GM12878 (cell line): ENCODE data around the gene PLXNA2. TPM values are rescaled to one million over a fixed set of nuclear protein-coding genes. Genes with fewer than 3 reads are reported as not detected.

Experiments
- ATAC-seq: fragments of 200-7000 bp; cut with Tn5 transposase; 3 replicates; pipeline ENCODE4 v1.9.1; 2020; ENCODE audit warnings: mild to moderate bottlenecking, moderate library complexity
- BruUV-seq: library from RNA; stranded (reverse); fragments of 400-500 nt; replicated peaks from 2 replicates; lab custom pipeline; 2021; lab: Mats Ljungman, UMichigan
- CTCF ChIA-PET: fragments of 300-600 bp; sonication (Branson Sonifier 250); formaldehyde crosslinking; extraction: SDS; loops from one replicate; lab custom pipeline; 2021; ENCODE audit warnings: inconsistent platforms; lab: Yijun Ruan, JAX
- POLR2A ChIA-PET: fragments of 350-600 bp; formaldehyde crosslinking; extraction: SDS; loops from one replicate; lab custom pipeline; 2021; ENCODE audit warnings: inconsistent platforms; lab: Charles Lee
- RAD21 ChIA-PET: fragments of 300-600 bp; sonication (Branson Sonifier 250); formaldehyde crosslinking; loops from one replicate; lab custom pipeline; 2023; ENCODE audit warnings: antibody characterized with exemption; ENCODE audit not compliant: unreplicated experiment; lab: Charles Lee
- SMC1A ChIA-PET: fragments of 300-600 bp; sonication (Branson Sonifier 250); formaldehyde crosslinking; loops from one replicate; lab custom pipeline; 2023; ENCODE audit not compliant: unreplicated experiment, uncharacterized antibody; lab: Charles Lee
- DNase-seq: peaks from one replicate; pipeline ENCODE4 v3.0.0-alpha.2; 2011; ENCODE audit warnings: low read depth, low spot score
- FAIRE-seq: peaks from 3 replicates; lab custom pipeline; 2011; peaks lifted over from hg19 to GRCh38; lab: Jason Lieb, UNC
- H2AFZ ChIP-seq: 2 replicates; pipeline ENCODE4 v1.6.0; 2011; ENCODE audit warnings: low read depth, low read length, control low read depth; ENCODE audit not compliant: control insufficient read depth
- H3K27ac ChIP-seq: 2 replicates; pipeline ENCODE4 v1.5.1; 2011; ENCODE audit warnings: control low read depth; ENCODE audit not compliant: control insufficient read depth, insufficient read depth
- H3K27me3 ChIP-seq, 2 experiments: replicated peaks in 1 of 2; 2 replicates each; pipeline versions ENCODE4 v1.6.0 to v1.6.1; 2011; ENCODE audit warnings: low read length in 1 of 2; ENCODE audit not compliant: control insufficient read depth in 2 of 2, insufficient read depth in 2 of 2
- H3K36me3 ChIP-seq, 2 experiments: 2 replicates each; pipeline ENCODE4 v1.5.1; 2011; ENCODE audit warnings: low read length in 1 of 2; ENCODE audit not compliant: control insufficient read depth in 2 of 2, insufficient read depth in 2 of 2
- H3K4me1 ChIP-seq: 2 replicates; pipeline ENCODE4 v1.6.1; 2011; ENCODE audit warnings: mild to moderate bottlenecking, low read length, moderate library complexity, mixed read lengths; ENCODE audit not compliant: control insufficient read depth, insufficient read depth
- H3K4me2 ChIP-seq: 2 replicates; pipeline ENCODE4 v1.6.0; 2011; ENCODE audit warnings: control low read depth; ENCODE audit not compliant: control insufficient read depth, insufficient read depth
- H3K4me3 ChIP-seq: fragments of 200-600 bp; sonication (generic); 2 replicates; pipeline ENCODE4 v1.5.1; 2016
- H3K79me2 ChIP-seq: 2 replicates; pipeline ENCODE4 v1.6.0; 2011; ENCODE audit warnings: low read length; ENCODE audit not compliant: control insufficient read depth, insufficient read depth
- H3K9ac ChIP-seq: 2 replicates; pipeline ENCODE4 v1.8.0; 2011; ENCODE audit warnings: low read length, control low read depth, mixed read lengths; ENCODE audit not compliant: control insufficient read depth, insufficient read depth
- H3K9me3 ChIP-seq: replicated peaks from 3 replicates; pipeline ENCODE4 v1.5.1; 2011; ENCODE audit warnings: mild to moderate bottlenecking, low read length; ENCODE audit not compliant: control insufficient read depth, insufficient read depth
- H4K20me1 ChIP-seq: 2 replicates; pipeline ENCODE4 v1.6.0; 2011; ENCODE audit not compliant: control insufficient read depth, insufficient read depth
- CREB1 ChIP-seq: IDR thresholded peaks from 2 replicates; pipeline ENCODE4 v1.6.1; 2012; ENCODE audit warnings: low read depth, mild to moderate bottlenecking, inconsistent platforms
- IKZF2 ChIP-seq, 2 experiments: fragments of 450-650 bp; IDR thresholded peaks; 2 replicates each; pipeline ENCODE4 v1.6.1; 2017; ENCODE audit warnings: mild to moderate bottlenecking in 2 of 2, moderate library complexity in 2 of 2
- ZNF274 ChIP-seq: IDR thresholded peaks from one replicate; pipeline ENCODE4 v1.8.0; 2011; ENCODE audit not compliant: insufficient read length, insufficient read depth
- WGBS: methylation state at CpG from one replicate; pipeline ENCODE4 v1.1.6; 2016; ENCODE audit warnings: low lambda C conversion rate; ENCODE audit not compliant: insufficient replicate concordance, insufficient coverage; ENCODE audit errors: missing lambda C conversion rate; 5-methylcytosine and 5-hydroxymethylcytosine counted together
- in situ Hi-C: fragments of 300-500 bp; cut with MboI; formaldehyde crosslinking; loops from 9 replicates; pipeline ENCODE4 v1.14.3; 2018; ENCODE audit warnings: mixed read lengths
- intact Hi-C: fragments of 100-400 bp; cut with micrococcal nuclease; formaldehyde crosslinking; loops from one replicate; pipeline ENCODE4 v1.14.2; 2022; ENCODE audit not compliant: unreplicated experiment
- polyA plus RNA-seq, 11 experiments: library from polyadenylated mRNA; depleted of rRNA in 4 of 11; unstranded in 6 of 11; stranded (reverse) in 5 of 11; fragments of >200 nt; fragmentation: Nextera tagmentation in 4 of 11; fragmentation: Illumina TruSeq in 1 of 11; extraction: Ambion mirVana in 4 of 11; extraction: Trizol in 1 of 11; gene quantifications; 1 replicate in 1 of 11; 2 replicates in 10 of 11; pipeline versions ENCODE4 v1.2.1 to v1.2.3, GENCODE V29; 2011 to 2016; ENCODE audit warnings: inconsistent platforms in 2 of 11, missing spikeins in 2 of 11, low read depth in 1 of 11
- total RNA-seq, 4 experiments: library from RNA; depleted of rRNA in 3 of 4; stranded (reverse); fragments of >200 nt in 3 of 4; fragmentation: Illumina TruSeq in 1 of 4; extraction: Trizol in 1 of 4; gene quantifications; 2 replicates each; pipeline versions ENCODE4 v1.2.1 to v1.2.3, GENCODE V29; 2013 to 2021
- TF ChIP-seq, protein P1 (sequence below): fragments of 450-650 bp; formaldehyde crosslinking; IDR thresholded peaks from 2 replicates; pipeline ENCODE4 v1.4.0; 2020; ENCODE audit warnings: mild to moderate bottlenecking, moderate library complexity

PLXNA2 gene
- total and polyA plus RNA-seq, 10 of the 15 experiments (the other 5 are each of a cell fraction or from before 2014, with no cell fraction given), result under 0.01 to 0.08 (median 0.07) TPM; not detected in 4

GRCh38 chr1:208202333-208202995 is 41.7 kb downstream of the PLXNA2 start:
- WGBS, result 33% methylated on average over 5 of the region's 5 CpGs
- Histone ChIP-seq H4K20me1 (no peaks in the 10 kb centered on the region), H3K9ac (no peak overlapping the region), H3K27me3 (no peaks in the 10 kb centered on the region), H3K4me3 (no peak overlapping the region), H3K36me3 (no peaks in the 10 kb centered on the region), H3K27ac (no peak overlapping the region), H3K4me1 (no peaks in the 10 kb centered on the region), H3K79me2 (no peaks in the 10 kb centered on the region), H3K4me2 (no peak overlapping the region), H3K9me3 (no peaks in the 10 kb centered on the region), H2AFZ (no peak overlapping the region)
- no TSS peak for BruUV-seq
- ChIA-PET RAD21 (interaction anchor here (0.7 to 1.9 kb wide), 4 partner anchors 10 to 71 kb away, joined by 3 to 5 read pairs (median 4); no protein-coding TSS in a partner anchor), POLR2A (interaction anchor here (1.1 kb wide), 1 partner anchor 14 kb away, joined by 3 read pairs; no protein-coding TSS in a partner anchor), SMC1A (interaction anchor here (0.9 to 3.0 kb wide), 5 partner anchors 10 to 63 kb away, joined by 3 to 6 read pairs (median 3); no protein-coding TSS in a partner anchor), CTCF (interaction anchor here (1.0 to 4.6 kb wide), 5 partner anchors 14 to 71 kb away, joined by 3 to 37 read pairs (median 8); partner anchors contain the start of gene PLXNA2)
- intact Hi-C loops (no loop called here), in situ Hi-C loops (no loop called here)
- ATAC-seq (no peak), FAIRE-seq (no peak), DNase-seq (no peak)
- TF ChIP-seq ZNF274, result no peak
- TF ChIP-seq, protein P1, sequence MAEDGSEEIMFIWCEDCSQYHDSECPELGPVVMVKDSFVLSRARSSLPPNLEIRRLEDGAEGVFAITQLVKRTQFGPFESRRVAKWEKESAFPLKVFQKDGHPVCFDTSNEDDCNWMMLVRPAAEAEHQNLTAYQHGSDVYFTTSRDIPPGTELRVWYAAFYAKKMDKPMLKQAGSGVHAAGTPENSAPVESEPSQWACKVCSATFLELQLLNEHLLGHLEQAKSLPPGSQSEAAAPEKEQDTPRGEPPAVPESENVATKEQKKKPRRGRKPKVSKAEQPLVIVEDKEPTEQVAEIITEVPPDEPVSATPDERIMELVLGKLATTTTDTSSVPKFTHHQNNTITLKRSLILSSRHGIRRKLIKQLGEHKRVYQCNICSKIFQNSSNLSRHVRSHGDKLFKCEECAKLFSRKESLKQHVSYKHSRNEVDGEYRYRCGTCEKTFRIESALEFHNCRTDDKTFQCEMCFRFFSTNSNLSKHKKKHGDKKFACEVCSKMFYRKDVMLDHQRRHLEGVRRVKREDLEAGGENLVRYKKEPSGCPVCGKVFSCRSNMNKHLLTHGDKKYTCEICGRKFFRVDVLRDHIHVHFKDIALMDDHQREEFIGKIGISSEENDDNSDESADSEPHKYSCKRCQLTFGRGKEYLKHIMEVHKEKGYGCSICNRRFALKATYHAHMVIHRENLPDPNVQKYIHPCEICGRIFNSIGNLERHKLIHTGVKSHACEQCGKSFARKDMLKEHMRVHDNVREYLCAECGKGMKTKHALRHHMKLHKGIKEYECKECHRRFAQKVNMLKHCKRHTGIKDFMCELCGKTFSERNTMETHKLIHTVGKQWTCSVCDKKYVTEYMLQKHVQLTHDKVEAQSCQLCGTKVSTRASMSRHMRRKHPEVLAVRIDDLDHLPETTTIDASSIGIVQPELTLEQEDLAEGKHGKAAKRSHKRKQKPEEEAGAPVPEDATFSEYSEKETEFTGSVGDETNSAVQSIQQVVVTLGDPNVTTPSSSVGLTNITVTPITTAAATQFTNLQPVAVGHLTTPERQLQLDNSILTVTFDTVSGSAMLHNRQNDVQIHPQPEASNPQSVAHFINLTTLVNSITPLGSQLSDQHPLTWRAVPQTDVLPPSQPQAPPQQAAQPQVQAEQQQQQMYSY (CRISPR knock-in tag), result no peak
- TF ChIP-seq IKZF2 (IDR thresholded peaks at IDR 0.05), result no peak
- TF ChIP-seq CREB1, result no peak
